NCI-H1417 (cell line): ENCODE data around the gene SRSF4.
"Not testable (repeated sequence)": the region's sequence is repeated elsewhere in the genome, so short reads cannot be mapped to it uniquely, and the experiment has no call there.

Source experiments
- DNase-seq, 3 experiments: peaks; one replicate each; lab custom pipeline; 2025; lab: John Stamatoyannopoulos, UW

SRSF4 gene

DNA sequence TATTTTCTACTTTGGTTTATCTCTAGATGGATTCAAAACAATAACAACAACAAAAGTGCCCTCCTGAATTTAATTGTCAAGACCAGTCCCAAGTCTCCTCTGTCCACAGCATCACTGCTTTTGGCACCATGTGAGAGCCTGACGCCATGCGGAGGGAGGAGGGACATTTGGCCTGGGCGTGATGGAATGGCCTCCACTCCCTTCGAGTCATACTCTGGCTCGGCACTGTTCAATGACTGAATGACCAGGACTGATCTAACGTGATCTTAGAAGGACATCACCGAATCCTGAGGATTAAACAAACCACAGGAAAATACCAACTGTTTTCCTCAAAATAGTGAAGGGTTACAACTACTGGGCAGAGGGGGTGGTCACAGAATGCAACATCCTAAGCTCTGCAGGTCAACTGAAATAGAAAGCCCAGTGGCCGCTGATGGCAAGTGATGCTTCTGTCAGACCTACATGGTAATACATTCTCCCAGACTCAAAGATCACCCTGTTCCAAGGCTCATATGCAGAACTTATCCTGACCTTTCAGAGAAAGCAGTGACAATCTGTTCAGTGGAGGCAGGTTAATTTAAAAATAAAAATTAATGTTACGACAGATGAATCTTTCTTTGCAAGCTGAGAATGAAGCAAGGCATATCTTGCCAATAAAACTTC, 19.1 kb downstream of the SRSF4 start:
- DNase-seq: no peak

GRCh38 chr1:29162025-29162424, 19.7 kb downstream of the SRSF4 start:
- DNase-seq: peak in 1 of 3 experiments; percentile 30

- DNase-seq: no peak
These were observed 21.9 kb downstream of the SRSF4 start for GRCh38 chr1:29159773-29160172.

DNA sequence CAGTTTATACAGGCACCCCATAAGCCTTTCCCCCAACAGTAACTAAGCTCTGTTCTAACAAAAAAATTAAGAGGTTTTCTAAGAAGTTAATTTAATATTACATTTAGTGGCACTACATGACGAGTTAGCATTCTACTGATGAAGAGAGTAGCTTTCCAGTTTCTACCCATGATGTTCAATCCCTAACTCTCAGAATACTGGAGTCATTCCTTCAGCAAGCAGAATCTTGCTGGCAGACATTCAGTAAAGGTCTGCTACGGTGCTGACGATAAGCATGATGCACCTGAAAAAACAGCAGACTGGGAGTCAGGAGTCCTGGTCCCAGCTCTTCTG, 24.5 kb downstream of the SRSF4 start:
- DNase-seq: no peak

GRCh38 chr1:29156543-29157268, 25.0 kb downstream of the SRSF4 start:
- no peak for DNase-seq

- DNase-seq: no peak
These were observed 29.5 kb downstream of the SRSF4 start for GRCh38 chr1:29152046-29152805.

DNA sequence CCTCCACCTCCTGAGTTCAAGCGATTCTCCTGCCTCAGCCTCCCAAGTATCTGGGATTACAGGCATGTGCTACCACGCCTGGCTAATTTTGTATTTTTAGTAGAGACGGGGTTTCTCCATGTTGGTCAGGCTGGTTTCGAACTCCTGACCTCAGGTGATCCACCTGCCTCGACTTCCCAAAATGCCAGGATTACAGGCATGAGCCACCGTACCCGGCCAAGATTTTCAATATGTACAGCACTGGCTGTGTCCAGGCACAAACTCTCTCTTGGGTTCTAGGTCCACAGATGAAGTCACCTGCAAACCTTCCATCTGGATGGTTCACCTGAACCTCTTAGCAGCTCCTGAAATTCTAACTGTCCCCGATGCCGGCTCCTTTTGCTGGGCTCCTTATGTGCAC, 31.4 kb downstream of the SRSF4 start:
- not testable (repeated sequence) for DNase-seq

DNA sequence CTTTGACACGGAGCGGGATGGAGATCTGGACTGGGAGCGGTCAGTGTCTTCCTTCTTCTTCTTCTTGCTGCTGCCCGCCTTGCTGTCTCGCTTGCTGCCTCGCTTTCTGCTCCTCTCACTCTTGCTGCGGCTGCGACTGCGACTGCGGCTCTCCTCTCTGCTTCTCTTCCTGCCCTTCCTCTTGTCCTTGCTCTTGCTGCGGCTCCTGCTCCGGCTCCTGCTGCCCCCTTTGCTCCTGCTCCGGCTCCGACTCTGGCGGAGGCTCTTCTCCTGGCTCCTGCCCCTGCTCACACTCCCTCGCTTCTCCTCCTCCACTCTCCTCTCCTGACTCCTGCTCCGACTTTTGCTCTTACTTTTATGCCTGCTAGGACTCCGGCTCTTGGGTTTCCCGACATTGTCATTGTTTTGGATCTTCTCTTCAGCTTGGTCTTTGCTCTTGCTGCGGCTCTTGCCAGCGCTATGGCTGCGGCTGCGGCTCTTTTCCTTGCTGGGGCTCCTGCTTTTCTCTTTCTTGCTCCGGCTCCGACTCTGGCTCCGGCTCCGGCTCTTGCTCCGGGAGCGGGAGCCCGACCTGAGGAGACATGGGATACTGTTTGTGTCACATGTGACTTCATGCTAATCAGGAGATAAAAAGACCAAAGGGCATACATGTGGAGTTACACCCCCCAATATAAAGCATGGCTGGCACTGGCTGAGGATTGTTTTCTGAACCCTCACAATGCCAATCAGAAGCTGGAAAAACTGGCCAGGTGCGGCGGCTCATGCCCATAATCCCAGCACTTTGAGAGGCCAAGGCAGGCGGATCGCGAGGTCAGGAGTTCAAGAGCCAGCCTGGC, 32.8 kb downstream of the SRSF4 start:
- DNase-seq: no peak

DNA sequence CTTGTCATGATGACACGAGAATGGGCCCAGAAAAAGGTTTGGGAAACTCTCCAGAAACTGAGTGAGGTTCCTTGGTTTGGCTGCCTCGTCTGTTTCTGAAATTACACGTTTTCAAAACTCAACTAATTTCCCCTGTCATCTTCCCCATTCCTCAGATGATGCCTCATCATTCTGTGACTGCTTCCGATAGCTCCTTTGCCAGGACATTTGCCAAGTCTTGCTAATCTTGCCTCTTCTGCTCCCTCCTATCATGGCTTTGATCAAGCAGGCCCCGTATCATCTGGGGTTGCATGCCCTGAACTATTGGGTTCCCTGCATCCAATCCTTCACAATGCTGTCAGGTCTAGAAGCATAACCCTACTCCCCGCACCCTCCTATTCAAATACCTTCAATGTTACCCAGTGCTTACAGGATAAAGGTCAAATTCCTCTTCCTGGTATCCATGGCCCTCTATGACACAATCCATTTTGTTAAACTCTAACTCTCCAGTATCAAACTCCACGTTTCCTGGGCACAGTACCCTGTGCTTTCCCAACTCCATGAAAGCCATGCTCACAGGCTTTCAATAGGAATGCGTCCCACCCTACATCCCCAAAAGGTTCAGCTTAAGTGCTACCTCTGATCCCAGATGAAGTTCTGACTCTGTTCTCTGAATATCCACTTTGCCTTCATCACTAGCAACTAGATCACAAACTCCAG, 35.8 kb downstream of the SRSF4 start:
- DNase-seq: no peak

DNA sequence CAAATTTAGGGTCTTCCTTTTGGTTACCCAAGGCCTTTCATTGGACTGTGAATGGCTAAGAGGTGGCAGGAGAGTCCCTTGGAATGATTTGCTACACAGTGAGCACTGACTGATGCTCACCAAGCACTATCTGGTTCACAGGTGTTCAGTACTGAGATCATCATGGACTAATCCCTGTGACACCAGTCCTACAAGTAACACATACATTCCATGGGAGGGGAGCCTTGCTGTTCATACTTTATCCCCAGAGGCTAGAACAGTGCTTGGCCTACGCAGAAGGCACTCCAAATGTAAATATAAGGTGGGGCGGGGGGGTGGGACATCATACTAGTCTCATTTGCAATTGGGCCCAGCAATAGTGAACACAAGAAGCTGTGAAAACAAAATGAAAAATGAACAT, 37.5 kb downstream of the SRSF4 start:
- no peak for DNase-seq

DNA sequence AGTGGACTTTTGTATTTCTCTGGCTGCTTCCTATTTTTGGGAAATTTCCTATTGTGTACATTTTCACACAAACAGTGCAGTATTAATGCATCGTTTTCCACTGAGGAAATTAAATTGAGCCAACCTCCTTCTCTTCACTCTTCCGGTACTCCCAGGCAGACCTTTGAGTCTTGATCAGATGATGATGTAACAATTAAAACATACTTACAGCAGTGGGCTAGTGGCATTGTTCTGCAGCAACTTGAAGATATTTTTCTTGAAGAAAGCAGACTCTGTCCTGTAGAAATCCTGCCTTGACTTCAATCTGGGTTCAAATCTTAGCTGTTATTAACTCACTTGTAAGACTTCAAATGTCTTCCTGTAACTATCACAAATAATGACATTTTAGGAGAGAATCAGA, 39.0 kb downstream of the SRSF4 start:
- DNase-seq: no peak

GRCh38 chr1:29136391-29136915, 45.2 kb downstream of the SRSF4 start:
- DNase-seq: no peak

- DNase-seq: no peak
These were observed 47.0 kb downstream of the SRSF4 start for GRCh38 chr1:29134695-29135028.

DNA sequence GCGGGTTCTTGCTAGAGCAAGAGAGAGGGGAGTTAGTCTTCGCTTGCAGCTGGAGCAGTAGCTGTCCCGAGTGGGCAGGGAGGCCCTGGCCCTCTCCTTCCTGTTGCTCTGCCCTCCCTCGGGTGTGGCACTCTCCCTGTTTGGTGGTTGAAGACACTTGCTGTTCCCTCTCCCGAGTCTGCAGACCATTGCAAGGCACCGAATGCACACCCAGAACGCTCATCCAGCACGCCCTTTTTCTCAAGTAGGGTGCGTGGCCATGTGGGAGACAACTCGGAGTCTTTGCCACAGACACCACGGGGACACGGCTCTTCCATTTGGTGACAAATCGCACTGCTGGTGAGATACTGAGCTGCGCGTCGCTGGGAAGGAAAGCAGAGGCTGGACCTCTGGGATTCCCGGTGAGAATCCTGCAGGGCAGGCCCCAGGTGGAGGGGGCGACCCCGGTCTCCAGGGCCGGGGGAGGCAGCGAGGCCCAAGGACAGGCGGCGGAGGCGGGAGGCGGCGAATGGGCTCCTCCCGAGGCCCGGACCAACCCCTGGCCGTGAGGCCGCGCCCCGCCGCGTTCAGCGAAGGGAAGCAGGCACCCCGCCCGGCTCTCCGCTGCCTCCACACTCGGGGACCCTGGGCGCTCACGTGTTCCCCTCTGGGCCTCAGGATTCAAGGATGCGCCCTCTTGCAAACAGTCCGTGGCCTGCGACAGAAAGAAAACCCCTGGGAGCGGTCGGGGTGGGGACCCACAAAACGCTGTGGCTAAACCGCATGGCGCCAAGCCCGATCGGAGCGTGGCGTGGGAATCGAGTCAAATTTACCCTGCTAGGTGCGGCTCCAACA, 47.6 kb downstream of the SRSF4 start:
- no peak for DNase-seq

DNA sequence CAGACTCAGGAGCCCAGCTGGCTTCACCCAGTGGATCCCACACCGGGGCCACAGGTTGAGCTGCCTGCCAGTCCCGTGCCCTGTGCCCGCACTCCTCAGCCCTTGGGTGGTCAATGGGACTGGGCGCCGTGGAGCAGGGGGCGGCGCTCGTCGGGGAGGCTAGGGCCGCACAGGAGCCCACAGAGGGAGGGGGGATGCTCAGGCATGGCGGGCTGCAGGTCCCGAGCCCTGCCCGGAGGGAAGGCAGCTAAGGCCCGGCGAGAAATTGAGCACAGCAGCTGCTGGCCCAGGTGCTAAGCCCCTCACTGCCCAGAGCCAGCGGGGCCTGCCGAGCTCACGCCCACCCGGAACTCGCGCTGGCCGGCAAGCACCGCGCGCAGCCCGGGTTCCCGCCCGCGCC, 50.6 kb downstream of the SRSF4 start:
- not testable (repeated sequence) for DNase-seq

DNA sequence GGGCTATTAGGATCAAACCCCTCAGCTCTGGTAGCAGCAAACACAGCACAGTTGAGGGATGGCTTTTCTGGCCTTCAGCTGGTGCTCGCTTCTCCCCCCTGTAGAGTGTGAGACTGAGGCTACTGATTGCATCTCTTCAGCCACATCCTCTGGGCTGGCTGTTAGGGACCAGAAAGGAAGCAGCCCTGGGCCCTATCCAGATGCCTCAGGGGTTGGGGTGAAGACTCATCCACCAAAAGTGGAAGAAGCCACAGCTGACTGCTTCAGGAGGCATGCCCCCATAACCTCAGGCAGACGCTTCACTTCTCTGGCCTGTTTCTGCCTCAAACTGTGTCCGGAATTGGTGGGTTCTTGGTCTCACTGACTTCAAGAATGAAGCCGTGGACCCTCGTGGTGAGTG, 51.8 kb downstream of the SRSF4 start:
- no peak for DNase-seq

GRCh38 chr1:29128739-29129138, 53.0 kb downstream of the SRSF4 start:
- no peak for DNase-seq

DNA sequence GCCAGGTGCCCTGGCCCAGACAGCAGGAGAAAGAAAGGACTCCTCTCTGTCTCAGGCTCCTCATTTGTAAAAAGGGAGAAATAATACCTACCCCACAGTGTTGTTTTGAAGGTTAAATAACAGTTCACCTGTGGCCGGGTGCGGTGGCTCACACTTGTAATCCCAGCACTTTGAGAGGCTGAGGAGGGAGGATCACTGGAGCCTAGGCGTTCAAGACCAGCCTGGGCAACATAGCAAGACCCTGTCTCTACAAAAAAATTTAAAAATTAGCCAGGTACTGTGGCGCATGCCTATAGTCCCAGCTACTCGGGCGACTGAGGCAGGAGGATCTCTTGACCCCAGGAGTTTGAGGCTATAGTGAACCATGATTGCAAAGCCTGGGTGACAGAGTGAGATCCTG, 55.5 kb downstream of the SRSF4 start:
- DNase-seq: no peak

DNA sequence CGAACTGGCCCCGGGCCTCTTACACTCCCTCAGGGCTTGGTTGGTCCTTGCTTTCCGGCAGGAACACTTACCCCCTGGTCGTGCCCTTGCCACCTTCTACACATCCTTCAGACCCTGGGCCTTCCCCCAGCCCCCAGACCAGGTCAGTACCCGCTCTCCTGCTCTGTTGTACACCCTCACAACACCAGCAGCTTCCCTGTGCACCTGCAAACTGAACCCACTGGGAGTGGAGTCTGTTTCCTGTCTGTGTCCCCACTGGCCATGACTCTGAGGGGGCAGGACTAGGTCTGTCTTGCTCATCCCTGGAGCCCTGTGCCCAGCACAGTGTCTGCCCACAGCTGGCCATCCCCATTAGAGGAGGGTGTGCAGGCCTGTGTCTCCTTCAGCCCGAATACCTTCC, 55.9 kb downstream of the SRSF4 start:
- no peak for DNase-seq

- DNase-seq: no peak
These were observed 56.5 kb downstream of the SRSF4 start for GRCh38 chr1:29125237-29125641.
